ENCODE results near the gene IFT27.

The IFT27 gene

GRCh38 chr22:36725366-36726006 is 50.4 kb downstream of the IFT27 start:
- DNase-seq (ENCODE audit: low read depth, low spot score): no peak

GRCh38 chr22:36724836-36725235 is 51.1 kb downstream of the IFT27 start:
- DNase-seq (ENCODE audit: low read depth, low spot score): no peak

GRCh38 chr22:36722055-36722454 is 53.9 kb downstream of the IFT27 start:
- DNase-seq (ENCODE audit: low read depth, low spot score): no peak

- no peak for DNase-seq (ENCODE audit: low read depth, low spot score)
These were observed 60.3 kb downstream of the IFT27 start for GRCh38 chr22:36715647-36716046.

- DNase-seq (ENCODE audit: low read depth, low spot score): no peak
These were observed 61.8 kb downstream of the IFT27 start for GRCh38 chr22:36714110-36714509.

- DNase-seq (ENCODE audit: low read depth, low spot score): no peak
These were observed 62.5 kb downstream of the IFT27 start for GRCh38 chr22:36713436-36713835.

Measured in smooth muscle cell of the brain vasculature (primary cell).